ENCODE results near the gene MYADM. TPM values are rescaled to one million over a fixed set of nuclear protein-coding genes. Genes with fewer than 3 reads are reported as not detected.

The MYADM gene
- total RNA-seq, 1 donor from 2014 or later, result 120 TPM

- ATAC-seq, result no peak
- intact Hi-C loops (cut with DNase I), result no loop called here
- peak; percentile 66 for DNase-seq (ENCODE audit: low spot score)
These were observed 14.1 kb downstream of the MYADM start, which contains the start of gene PRKCG for GRCh38 chr19:53881482-53882390. TSS of gene PRKCG (plus strand) at chr19:53882197. CDS start at chr19:53882495, 298 bp downstream.

GRCh38 chr19:53882391-53883050, 14.8 kb downstream of the MYADM start:
- no peak for DNase-seq (ENCODE audit: low spot score)
- intact Hi-C loops (cut with DNase I), result no loop called here
- no peak for ATAC-seq

GRCh38 chr19:53883231-53883661, 15.6 kb downstream of the MYADM start:
- no peak for DNase-seq (ENCODE audit: low spot score)
- ATAC-seq, result no peak
- intact Hi-C loops (cut with DNase I), result no loop called here

GRCh38 chr19:53883741-53884140, 16.1 kb downstream of the MYADM start:
- intact Hi-C loops (cut with DNase I), result no loop called here
- ATAC-seq (no peak), DNase-seq (ENCODE audit: low spot score) (no peak)

GRCh38 chr19:53884256-53884655, 16.6 kb downstream of the MYADM start:
- intact Hi-C loops (cut with DNase I), result no loop called here
- no peak for DNase-seq (ENCODE audit: low spot score)
- ATAC-seq, result no peak

- intact Hi-C loops (cut with DNase I), result no loop called here
- ATAC-seq, result no peak
These were observed 17.4 kb downstream of the MYADM start for GRCh38 chr19:53885036-53885435.

GRCh38 chr19:53892301-53892980, 24.8 kb downstream of the MYADM start:
- no peak for DNase-seq (ENCODE audit: low spot score)
- no peak for ATAC-seq
- intact Hi-C loops (cut with DNase I), result no loop called here

More at GRCh38 chr19:53885036-53885435, 17.4 kb downstream of the MYADM start:
- no peak for DNase-seq (ENCODE audit: low spot score)

GRCh38 chr19:53892981-53893325, 25.3 kb downstream of the MYADM start:
- intact Hi-C loops (cut with DNase I), result no loop called here
- no peak for ATAC-seq

GRCh38 chr19:53894707-53895106, 27.0 kb downstream of the MYADM start:
- DNase-seq (ENCODE audit: low spot score) (no peak), ATAC-seq (no peak)
- intact Hi-C loops (cut with DNase I), result no loop called here

More at GRCh38 chr19:53892981-53893325, 25.3 kb downstream of the MYADM start:
- DNase-seq (ENCODE audit: low spot score), result no peak

- intact Hi-C loops (cut with DNase I), result no loop called here
- DNase-seq (ENCODE audit: low spot score), result no peak
- no peak for ATAC-seq
These were observed 29.0 kb downstream of the MYADM start for GRCh38 chr19:53896682-53897081.

GRCh38 chr19:53897459-53897858, 29.8 kb downstream of the MYADM start:
- intact Hi-C loops (cut with DNase I), result no loop called here
- no peak for ATAC-seq
- DNase-seq (ENCODE audit: low spot score), result no peak

- intact Hi-C loops (cut with DNase I), result no loop called here
- DNase-seq (ENCODE audit: low spot score) (no peak), ATAC-seq (no peak)
These were observed 30.5 kb downstream of the MYADM start for GRCh38 chr19:53898166-53898565.

- no peak for DNase-seq (ENCODE audit: low spot score)
- intact Hi-C loops (cut with DNase I), result no loop called here
- no peak for ATAC-seq
These were observed 31.1 kb downstream of the MYADM start for GRCh38 chr19:53898636-53899341.

GRCh38 chr19:53900191-53900860, 32.6 kb downstream of the MYADM start:
- DNase-seq (ENCODE audit: low spot score) (no peak), ATAC-seq (no peak)
- intact Hi-C loops (cut with DNase I), result no loop called here

- no peak for ATAC-seq
- no peak for DNase-seq (ENCODE audit: low spot score)
- intact Hi-C loops (cut with DNase I), result no loop called here
These were observed 35.5 kb downstream of the MYADM start for GRCh38 chr19:53903055-53903680.

GRCh38 chr19:53904909-53905308, 37.2 kb downstream of the MYADM start:
- intact Hi-C loops (cut with DNase I), result no loop called here
- ATAC-seq (no peak), DNase-seq (ENCODE audit: low spot score) (no peak)

- DNase-seq (ENCODE audit: low spot score) (no peak), ATAC-seq (no peak)
- intact Hi-C loops (cut with DNase I), result no loop called here
These were observed 38.1 kb downstream of the MYADM start for GRCh38 chr19:53905787-53906186.

Data from sciatic nerve (tissue), 2 donors.